HG03064 (cell line): ENCODE results near the gene AMPH.
A peak's percentile ranks its signal among the peaks of the same experiment; 100 is the strongest.

Experiments
- ATAC-seq: cut with Tn5 transposase; IDR thresholded peaks from one replicate; pipeline ENCODE4 v1.9.1; 2021; ENCODE audit warnings: low read depth; ENCODE audit not compliant: unreplicated experiment

Gene AMPH

GRCh38 chr7:38477333-38477732 lies 153.8 kb downstream of the AMPH start:
- ATAC-seq = no peak

GRCh38 chr7:38476764-38477163 lies 154.4 kb downstream of the AMPH start:
- ATAC-seq = no peak

- no peak for ATAC-seq
These were observed 165.2 kb downstream of the AMPH start for GRCh38 chr7:38465956-38466355.

- ATAC-seq = peak; percentile 89
These were observed 167.6 kb downstream of the AMPH start for GRCh38 chr7:38463277-38464225.

- ATAC-seq = no peak
These were observed 168.4 kb downstream of the AMPH start for GRCh38 chr7:38462819-38463218.

GRCh38 chr7:38461887-38462286 lies 169.3 kb downstream of the AMPH start:
- no peak for ATAC-seq

- no peak for ATAC-seq
These were observed 177.3 kb downstream of the AMPH start for GRCh38 chr7:38453826-38454225.

GRCh38 chr7:38453168-38453567 lies 178.0 kb downstream of the AMPH start:
- no peak for ATAC-seq

GRCh38 chr7:38452681-38453108 lies 178.5 kb downstream of the AMPH start:
- ATAC-seq = no peak

GRCh38 chr7:38451840-38452239 lies 179.3 kb downstream of the AMPH start:
- ATAC-seq = no peak

GRCh38 chr7:38448584-38449234 lies 182.5 kb downstream of the AMPH start:
- no peak for ATAC-seq

GRCh38 chr7:38448054-38448453 lies 183.1 kb downstream of the AMPH start:
- no peak for ATAC-seq

GRCh38 chr7:38438970-38439369 lies 192.2 kb downstream of the AMPH start:
- no peak for ATAC-seq

GRCh38 chr7:38432671-38433070 lies 198.5 kb downstream of the AMPH start:
- ATAC-seq = no peak

GRCh38 chr7:38432080-38432479 lies 199.1 kb downstream of the AMPH start:
- no peak for ATAC-seq

- no peak for ATAC-seq
These were observed 202.1 kb downstream of the AMPH start for GRCh38 chr7:38429057-38429456.

GRCh38 chr7:38428041-38428440 lies 203.1 kb downstream of the AMPH start:
- no peak for ATAC-seq

- no peak for ATAC-seq
These were observed 203.8 kb downstream of the AMPH start for GRCh38 chr7:38427279-38427955.

- no peak for ATAC-seq
These were observed 205.7 kb downstream of the AMPH start for GRCh38 chr7:38425509-38425908.

- no peak for ATAC-seq
These were observed 206.3 kb downstream of the AMPH start for GRCh38 chr7:38424750-38425463.

GRCh38 chr7:38413784-38414183 lies 217.4 kb downstream of the AMPH start:
- ATAC-seq = no peak
